Glomerular endothelial cell (primary cell): ENCODE results near the gene FABP7. TPM values are rescaled to one million over a fixed set of nuclear protein-coding genes. Genes with fewer than 3 reads are reported as not detected.

Experiments used
- DNase-seq: peaks from one replicate; pipeline ENCODE4 v3.0.0-alpha.2; 2011; ENCODE audit warnings: low read depth, low spot score; ENCODE audit errors: extremely low read depth
- total RNA-seq: library from RNA; depleted of rRNA; stranded (reverse); fragments of >200 nt; gene quantifications from 2 replicates; pipeline ENCODE4 v1.2.3, GENCODE V29; 2015

Gene FABP7
- total RNA-seq, 1 donor from 2014 or later = not detected

GRCh38 chr6:122832459-122832858 is 52.9 kb downstream of the FABP7 start:
- no peak for DNase-seq

GRCh38 chr6:122833021-122833491 is 53.5 kb downstream of the FABP7 start:
- no peak for DNase-seq

Other genes starting within 250 kb of the FABP7 start
- gene PKIB, start 169.3 kb upstream of the FABP7 start, total RNA-seq = 1.9 and 8.5 TPM in 2 replicates
- 7.5 and 13.0 TPM in 2 replicates for gene SMPDL3A, start 9.5 kb downstream of the FABP7 start, total RNA-seq
- gene CLVS2, start 216.5 kb downstream of the FABP7 start, total RNA-seq = 0.06 TPM in 1 of 2 replicates, not detected in the other